Hepatocyte (in vitro differentiated cells): ENCODE results near the gene HKDC1.

ENCODE experiments used
- EZH2 ChIP-seq: fragments of 200-600 bp; sonication (generic); IDR thresholded peaks from 2 replicates; pipeline ENCODE4 v1.6.1; 2016; ENCODE audit warnings: antibody characterized with exemption, mild to moderate bottlenecking, borderline replicate concordance
- EZH2phosphoT487 ChIP-seq: fragments of 200-600 bp; sonication (generic); IDR thresholded peaks from one replicate; pipeline ENCODE4 v1.6.1; 2018; ENCODE audit warnings: antibody characterized with exemption, mild to moderate bottlenecking, low read depth, moderate library complexity; ENCODE audit not compliant: unreplicated experiment, severe bottlenecking
- TF ChIP-seq, protein P1 (sequence below): fragments of 200-600 bp; sonication (generic); IDR thresholded peaks from 2 replicates; pipeline ENCODE4 v1.5.1; 2016; ENCODE audit warnings: antibody characterized with exemption, mild to moderate bottlenecking; ENCODE audit not compliant: poor library complexity

DNA sequence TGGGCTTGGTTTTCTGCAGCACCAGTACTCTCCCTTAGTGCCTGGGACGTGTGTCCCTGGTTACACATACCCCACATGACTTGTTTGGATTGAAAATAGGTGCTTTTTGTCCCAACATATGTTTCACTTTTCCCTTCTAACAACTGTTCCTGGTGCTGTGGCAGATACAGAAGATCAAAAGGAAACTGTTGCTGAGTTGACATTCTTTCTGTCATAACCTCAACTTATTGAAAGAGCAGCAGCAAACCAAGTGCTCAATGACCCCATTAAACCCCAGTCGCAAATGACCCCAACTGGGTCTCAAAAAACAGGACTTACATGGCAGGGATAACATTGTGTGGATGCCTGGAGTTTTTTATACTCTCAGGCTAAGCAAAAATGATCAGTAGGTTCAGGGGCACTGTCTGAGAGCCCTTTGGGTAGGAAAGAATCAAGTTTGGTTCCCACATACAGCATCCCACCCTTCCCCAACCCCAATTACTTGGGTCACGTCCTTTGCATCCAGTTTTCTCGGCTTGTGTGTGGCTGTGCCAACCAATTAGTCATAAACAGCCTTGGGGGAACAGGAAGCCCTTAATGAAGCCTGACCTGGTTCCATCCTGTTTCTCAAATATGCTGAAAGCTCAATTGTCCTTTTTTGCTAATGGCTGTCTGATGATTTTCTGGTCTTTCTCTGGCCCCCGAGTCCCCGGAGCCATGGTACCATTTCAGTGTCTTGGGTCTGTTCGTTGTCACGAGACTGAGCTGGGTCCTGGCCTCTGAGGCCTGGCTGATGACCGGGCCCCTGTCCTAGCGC is 4.9 kb downstream of the HKDC1 start:
- TF ChIP-seq EZH2: no peak
- TF ChIP-seq, protein P1, sequence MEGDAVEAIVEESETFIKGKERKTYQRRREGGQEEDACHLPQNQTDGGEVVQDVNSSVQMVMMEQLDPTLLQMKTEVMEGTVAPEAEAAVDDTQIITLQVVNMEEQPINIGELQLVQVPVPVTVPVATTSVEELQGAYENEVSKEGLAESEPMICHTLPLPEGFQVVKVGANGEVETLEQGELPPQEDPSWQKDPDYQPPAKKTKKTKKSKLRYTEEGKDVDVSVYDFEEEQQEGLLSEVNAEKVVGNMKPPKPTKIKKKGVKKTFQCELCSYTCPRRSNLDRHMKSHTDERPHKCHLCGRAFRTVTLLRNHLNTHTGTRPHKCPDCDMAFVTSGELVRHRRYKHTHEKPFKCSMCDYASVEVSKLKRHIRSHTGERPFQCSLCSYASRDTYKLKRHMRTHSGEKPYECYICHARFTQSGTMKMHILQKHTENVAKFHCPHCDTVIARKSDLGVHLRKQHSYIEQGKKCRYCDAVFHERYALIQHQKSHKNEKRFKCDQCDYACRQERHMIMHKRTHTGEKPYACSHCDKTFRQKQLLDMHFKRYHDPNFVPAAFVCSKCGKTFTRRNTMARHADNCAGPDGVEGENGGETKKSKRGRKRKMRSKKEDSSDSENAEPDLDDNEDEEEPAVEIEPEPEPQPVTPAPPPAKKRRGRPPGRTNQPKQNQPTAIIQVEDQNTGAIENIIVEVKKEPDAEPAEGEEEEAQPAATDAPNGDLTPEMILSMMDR: no peak
- TF ChIP-seq EZH2phosphoT487: no peak
